MM.1S (cell line): Measurements from ENCODE around the gene DCBLD1.

ENCODE experiments used
- EZH2phosphoT487 ChIP-seq: fragments of 300-600 bp; sonication (generic); IDR thresholded peaks from 2 replicates; pipeline ENCODE4 v1.6.1; 2018; ENCODE audit warnings: antibody characterized with exemption, low read length
- TF ChIP-seq, protein P1 (sequence below): fragments of 300-600 bp; sonication (generic); IDR thresholded peaks from 2 replicates; pipeline ENCODE4 v1.5.1; 2016; ENCODE audit warnings: antibody characterized with exemption, low read length, mixed read lengths

DNA sequence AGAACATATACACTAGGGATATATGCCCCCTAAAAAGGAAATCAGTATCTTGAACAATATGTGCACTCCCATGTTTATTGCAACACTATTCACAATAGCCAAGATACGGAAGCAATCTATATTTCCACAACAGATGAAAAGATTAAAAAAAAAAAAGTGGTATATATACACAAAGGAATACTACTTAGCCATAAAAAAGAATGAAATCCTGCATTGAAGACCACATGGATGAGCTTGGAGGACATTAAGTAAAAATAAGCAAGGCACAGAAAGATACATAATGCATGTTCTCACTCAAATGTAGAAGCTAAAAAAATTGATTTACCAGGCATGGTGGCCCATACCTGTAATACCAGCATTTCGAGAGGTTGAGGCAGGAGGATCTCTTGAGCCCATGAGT lies 115.3 kb downstream of the DCBLD1 start:
- TF ChIP-seq, protein P1, sequence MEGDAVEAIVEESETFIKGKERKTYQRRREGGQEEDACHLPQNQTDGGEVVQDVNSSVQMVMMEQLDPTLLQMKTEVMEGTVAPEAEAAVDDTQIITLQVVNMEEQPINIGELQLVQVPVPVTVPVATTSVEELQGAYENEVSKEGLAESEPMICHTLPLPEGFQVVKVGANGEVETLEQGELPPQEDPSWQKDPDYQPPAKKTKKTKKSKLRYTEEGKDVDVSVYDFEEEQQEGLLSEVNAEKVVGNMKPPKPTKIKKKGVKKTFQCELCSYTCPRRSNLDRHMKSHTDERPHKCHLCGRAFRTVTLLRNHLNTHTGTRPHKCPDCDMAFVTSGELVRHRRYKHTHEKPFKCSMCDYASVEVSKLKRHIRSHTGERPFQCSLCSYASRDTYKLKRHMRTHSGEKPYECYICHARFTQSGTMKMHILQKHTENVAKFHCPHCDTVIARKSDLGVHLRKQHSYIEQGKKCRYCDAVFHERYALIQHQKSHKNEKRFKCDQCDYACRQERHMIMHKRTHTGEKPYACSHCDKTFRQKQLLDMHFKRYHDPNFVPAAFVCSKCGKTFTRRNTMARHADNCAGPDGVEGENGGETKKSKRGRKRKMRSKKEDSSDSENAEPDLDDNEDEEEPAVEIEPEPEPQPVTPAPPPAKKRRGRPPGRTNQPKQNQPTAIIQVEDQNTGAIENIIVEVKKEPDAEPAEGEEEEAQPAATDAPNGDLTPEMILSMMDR, result no peak
- TF ChIP-seq EZH2phosphoT487, result no peak
